Myocyte (in vitro differentiated cells): ENCODE results near the gene UNC93B1. TPM values are rescaled to one million over a fixed set of nuclear protein-coding genes. Genes with fewer than 3 reads are reported as not detected.
"Not testable (repeated sequence)": the region's sequence is repeated elsewhere in the genome, so short reads cannot be mapped to it uniquely, and the experiment has no call there.

Experiments
- DNase-seq: peaks from one replicate; pipeline ENCODE4 v3.0.0-alpha.2; 2012; ENCODE audit warnings: low read depth
- total RNA-seq: library from RNA; depleted of rRNA; stranded (reverse); fragments of >200 nt; gene quantifications from 2 replicates; pipeline ENCODE4 v1.2.3, GENCODE V29; 2014

The UNC93B1 gene
- total RNA-seq, 1 donor from 2014 or later: 25.0 TPM

GRCh38 chr11:67995579-67995978 lies 8.3 kb downstream of the UNC93B1 start:
- not testable (repeated sequence) for DNase-seq

- not testable (repeated sequence) for DNase-seq
Measured at GRCh38 chr11:67995129-67995528, 8.8 kb downstream of the UNC93B1 start.

- not testable (repeated sequence) for DNase-seq
Measured at GRCh38 chr11:67994387-67994786, 9.5 kb downstream of the UNC93B1 start.

- DNase-seq: not testable (repeated sequence)
Measured at GRCh38 chr11:67993821-67994220, 10.1 kb downstream of the UNC93B1 start.

- DNase-seq: not testable (repeated sequence)
Measured at GRCh38 chr11:67991347-67992121, 12.4 kb downstream of the UNC93B1 start.

GRCh38 chr11:67990546-67991346 lies 13.2 kb downstream of the UNC93B1 start:
- not testable (repeated sequence) for DNase-seq

GRCh38 chr11:67985302-67985701 lies 18.6 kb downstream of the UNC93B1 start:
- DNase-seq: not testable (repeated sequence)

- DNase-seq: no peak
Measured at GRCh38 chr11:67983951-67984350, 19.9 kb downstream of the UNC93B1 start.

GRCh38 chr11:67982255-67982857 lies 21.5 kb downstream of the UNC93B1 start:
- not testable (repeated sequence) for DNase-seq

- DNase-seq: not testable (repeated sequence)
Measured at GRCh38 chr11:67981226-67981625, 22.7 kb downstream of the UNC93B1 start.

- not testable (repeated sequence) for DNase-seq
Measured at GRCh38 chr11:67978766-67979418, 25.0 kb downstream of the UNC93B1 start.

GRCh38 chr11:67974746-67975145 lies 29.2 kb downstream of the UNC93B1 start:
- not testable (repeated sequence) for DNase-seq

- not testable (repeated sequence) for DNase-seq
Measured at GRCh38 chr11:67965830-67966348, 38.0 kb downstream of the UNC93B1 start.

GRCh38 chr11:67964746-67965145 lies 39.2 kb downstream of the UNC93B1 start:
- not testable (repeated sequence) for DNase-seq

- DNase-seq: not testable (repeated sequence)
Measured at GRCh38 chr11:67963879-67964278, 40.0 kb downstream of the UNC93B1 start.

- not testable (repeated sequence) for DNase-seq
Measured at GRCh38 chr11:67963217-67963616, 40.7 kb downstream of the UNC93B1 start.

- DNase-seq: peak; percentile 86
Measured at GRCh38 chr11:67956236-67956635, 47.7 kb downstream of the UNC93B1 start.

GRCh38 chr11:67955461-67956007 lies 48.4 kb downstream of the UNC93B1 start:
- peak; percentile 72 for DNase-seq

- not testable (repeated sequence) for DNase-seq
Measured at GRCh38 chr11:67954971-67955370, 48.9 kb downstream of the UNC93B1 start.

GRCh38 chr11:67954251-67954650 lies 49.6 kb downstream of the UNC93B1 start:
- not testable (repeated sequence) for DNase-seq

- DNase-seq: not testable (repeated sequence)
Measured at GRCh38 chr11:67950705-67951104, 53.2 kb downstream of the UNC93B1 start.
